Cardiac fibroblast (primary cell): Measurements from ENCODE around the gene UBE2E2.
A peak's percentile ranks its signal among the peaks of the same experiment; 100 is the strongest.

Experiments used
- DNase-seq, 2 donors: peaks; one replicate each; pipeline versions ENCODE4 v3.0.0 to v3.0.0-alpha.2; 2010; ENCODE audit warnings: low read depth in 2 of 2
- H3K4me3 ChIP-seq, 2 donors: replicated peaks in 1 of 2; 1 replicate in 1 of 2; 2 replicates in 1 of 2; pipeline ENCODE4 v1.5.1; 2011; ENCODE audit warnings: low read depth in 2 of 2, low read length in 2 of 2, mild to moderate bottlenecking in 2 of 2, moderate library complexity in 1 of 2
- CTCF ChIP-seq: IDR thresholded peaks from one replicate; pipeline ENCODE4 v1.5.1; 2011; ENCODE audit warnings: low read depth, mild to moderate bottlenecking, low read length, inconsistent platforms

Gene UBE2E2

GRCh38 chr3:23553353-23553752, 350.2 kb downstream of the UBE2E2 start:
- no peak for DNase-seq
- H3K4me3 ChIP-seq, result no peak overlapping the region
- TF ChIP-seq CTCF, result no peak

DNA sequence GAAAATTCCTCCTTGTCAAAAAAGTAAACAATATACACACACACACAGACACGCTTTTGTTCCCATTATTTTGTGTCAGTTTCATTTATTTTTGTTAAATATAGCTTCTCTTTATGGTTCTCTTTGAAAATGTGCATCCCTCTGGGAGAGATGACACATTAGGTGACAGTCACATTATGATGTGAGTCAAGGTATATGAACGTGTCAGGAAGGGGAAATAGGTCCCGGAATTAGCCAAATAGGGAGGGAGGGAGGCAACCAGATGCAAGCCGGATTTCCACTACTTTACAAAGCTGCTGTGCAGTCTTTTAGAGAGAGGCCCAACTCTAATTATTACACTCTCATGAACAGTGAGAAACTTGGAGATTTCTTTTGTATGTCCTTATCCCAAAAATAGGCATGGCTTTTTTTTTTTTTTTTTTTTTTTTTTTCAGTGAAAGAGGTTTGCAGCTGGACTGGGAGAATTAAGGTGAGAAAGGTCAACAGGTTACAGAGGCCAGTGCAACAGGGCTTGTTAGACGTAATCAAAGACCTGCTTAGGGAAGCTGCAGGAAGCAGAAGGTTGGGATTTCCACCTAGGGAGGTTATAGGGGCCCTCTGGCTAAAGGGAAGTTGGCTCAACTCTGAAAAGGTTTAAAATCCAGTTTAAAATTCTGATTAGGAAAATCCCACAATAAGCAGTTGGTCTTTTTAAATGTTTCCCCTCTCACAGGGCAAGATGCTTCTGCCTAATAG, 362.1 kb downstream of the UBE2E2 start:
- no peak for TF ChIP-seq CTCF
- H3K4me3 ChIP-seq, result no peak overlapping the region
- no peak for DNase-seq

DNA sequence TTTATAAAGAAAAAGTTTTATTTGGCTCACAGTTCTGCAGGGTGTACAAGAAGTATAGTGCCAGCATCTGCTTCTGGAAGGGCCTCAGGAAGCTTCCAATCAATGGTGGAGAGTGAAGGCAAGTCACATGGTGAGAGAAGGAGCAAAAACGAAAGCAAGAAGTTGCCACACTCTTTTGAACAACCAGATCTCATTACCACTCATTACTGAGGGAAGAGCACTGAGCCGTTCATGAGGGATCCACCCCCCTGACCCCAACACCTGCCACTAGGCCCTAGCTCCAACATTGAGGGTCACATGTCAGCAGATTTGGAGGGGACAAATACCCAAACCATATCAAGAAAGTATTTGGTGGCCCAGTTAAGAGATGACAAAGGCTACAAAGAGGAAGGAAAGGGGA, 363.4 kb downstream of the UBE2E2 start:
- H3K4me3 ChIP-seq, result no peak overlapping the region
- no peak for TF ChIP-seq CTCF
- no peak for DNase-seq

GRCh38 chr3:23567917-23568316, 364.8 kb downstream of the UBE2E2 start:
- no peak overlapping the region for H3K4me3 ChIP-seq
- TF ChIP-seq CTCF, result no peak
- DNase-seq, result peak; percentile 81 to 97

- no peak overlapping the region for H3K4me3 ChIP-seq
- DNase-seq, result no peak
- TF ChIP-seq CTCF, result no peak
Measured at GRCh38 chr3:23573827-23574226, 370.7 kb downstream of the UBE2E2 start.

DNA sequence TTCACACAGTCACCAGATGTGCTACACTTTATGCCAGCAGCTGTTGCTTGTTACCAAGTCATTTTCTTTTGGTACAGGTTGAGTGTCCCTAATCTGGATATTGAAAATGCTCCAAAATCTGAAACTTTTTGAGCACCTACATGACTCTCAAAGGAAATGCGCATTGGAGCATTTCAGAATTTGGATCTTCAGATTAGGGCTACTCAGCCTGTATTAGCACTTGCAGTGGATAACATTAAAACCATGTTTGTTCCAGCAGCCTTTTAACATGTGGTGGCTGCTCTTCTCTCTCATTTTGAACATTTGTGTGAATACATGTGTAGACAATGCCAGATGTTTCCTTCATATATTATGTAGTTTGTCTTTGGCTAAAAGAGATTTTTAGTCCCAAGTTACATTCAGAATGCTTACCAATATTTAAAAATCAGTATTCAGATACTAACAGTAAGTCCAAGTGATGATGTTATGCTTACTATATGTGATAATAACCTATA, 371.7 kb downstream of the UBE2E2 start:
- no peak for TF ChIP-seq CTCF

DNA sequence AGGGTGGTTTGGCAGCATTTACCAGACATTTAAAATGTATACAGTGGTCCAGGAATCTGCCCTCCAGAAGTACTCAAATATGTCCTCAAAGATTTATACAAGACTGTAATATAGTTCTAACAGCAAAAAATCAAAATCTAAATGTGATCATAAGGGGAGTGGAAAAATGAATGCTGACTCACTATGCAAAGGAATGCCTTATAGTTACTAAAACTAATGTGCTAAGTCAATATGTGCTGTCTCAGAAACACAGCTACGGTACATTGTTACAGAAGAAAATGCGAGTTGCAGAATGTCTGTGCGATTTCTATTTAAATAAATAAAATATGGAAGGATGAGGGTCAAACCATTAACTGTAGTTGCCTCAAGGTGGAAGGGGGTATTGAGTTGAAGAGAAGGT, 372.6 kb downstream of the UBE2E2 start:
- DNase-seq, result peak; percentile 26 to 71
- no peak overlapping the region for H3K4me3 ChIP-seq
- TF ChIP-seq CTCF, result no peak

More for the DNA sequence above, 371.7 kb downstream of the UBE2E2 start:
- no peak for DNase-seq
- no peak overlapping the region for H3K4me3 ChIP-seq
